ENCODE measurements around the gene ATXN1L. TPM values are rescaled to one million over a fixed set of nuclear protein-coding genes. Genes with fewer than 3 reads are reported as not detected.

Gene ATXN1L
- total RNA-seq, 2 donors from 2014 or later = 21.7 to 25.8 TPM

GRCh38 chr16:71834291-71834690 lies 11.5 kb upstream of the ATXN1L start:
- no peaks in the 10 kb centered on the region for H3K9me3 Mint-ChIP-seq
- H3K4me3 Mint-ChIP-seq = no peak overlapping the region
- ATAC-seq (replicated peaks in 1 of 2) (peak in 1 of 2 donors; percentile 38), DNase-seq (no peak)
- no peak overlapping the region for H3K27ac Mint-ChIP-seq
- no peaks in the 10 kb centered on the region for H3K27me3 Mint-ChIP-seq (ENCODE audit: low read depth)
- H3K36me3 Mint-ChIP-seq (ENCODE audit: insufficient read depth in 2 of 2) = no peaks in the 10 kb centered on the region
- H3K4me1 Mint-ChIP-seq (ENCODE audit: low read depth) = no peaks in the 10 kb centered on the region

GRCh38 chr16:71837150-71837549 lies 8.6 kb upstream of the ATXN1L start:
- DNase-seq (no peak), ATAC-seq (replicated peaks in 1 of 2) (no peak)
- H3K27ac Mint-ChIP-seq = peak overlapping the region; percentile 42
- no peaks in the 10 kb centered on the region for H3K27me3 Mint-ChIP-seq (ENCODE audit: low read depth)
- no peak overlapping the region for H3K4me3 Mint-ChIP-seq
- H3K4me1 Mint-ChIP-seq (ENCODE audit: low read depth) = peaks cover 5% of the 10 kb centered on the region
- no peaks in the 10 kb centered on the region for H3K36me3 Mint-ChIP-seq (ENCODE audit: insufficient read depth in 2 of 2)
- no peaks in the 10 kb centered on the region for H3K9me3 Mint-ChIP-seq

GRCh38 chr16:71840052-71840451 lies 5.7 kb upstream of the ATXN1L start:
- DNase-seq (no peak), ATAC-seq (replicated peaks in 1 of 2) (no peak)
- no peaks in the 10 kb centered on the region for H3K9me3 Mint-ChIP-seq
- no peaks in the 10 kb centered on the region for H3K27me3 Mint-ChIP-seq (ENCODE audit: low read depth)
- no peaks in the 10 kb centered on the region for H3K36me3 Mint-ChIP-seq (ENCODE audit: insufficient read depth in 2 of 2)
- no peak overlapping the region for H3K27ac Mint-ChIP-seq
- H3K4me3 Mint-ChIP-seq = no peak overlapping the region
- H3K4me1 Mint-ChIP-seq (ENCODE audit: low read depth) = peaks cover 27% of the 10 kb centered on the region

GRCh38 chr16:71843572-71843971 lies 2.2 kb upstream of the ATXN1L start:
- peak overlapping the region; percentile 60 for H3K27ac Mint-ChIP-seq
- DNase-seq (no peak), ATAC-seq (replicated peaks in 1 of 2) (no peak)
- peaks cover 55% of the 10 kb centered on the region for H3K4me1 Mint-ChIP-seq (ENCODE audit: low read depth)
- H3K27me3 Mint-ChIP-seq (ENCODE audit: low read depth) = no peaks in the 10 kb centered on the region
- peaks cover 6 to 9% of the 10 kb centered on the region in 2 donors for H3K36me3 Mint-ChIP-seq (ENCODE audit: insufficient read depth in 2 of 2)
- no peaks in the 10 kb centered on the region for H3K9me3 Mint-ChIP-seq
- peak overlapping the region in 1 of 2 donors; percentile 5 for H3K4me3 Mint-ChIP-seq

- peaks cover 69% of the 10 kb centered on the region for H3K4me1 Mint-ChIP-seq (ENCODE audit: low read depth)
- no peak for ATAC-seq (replicated peaks in 1 of 2)
- H3K27me3 Mint-ChIP-seq (ENCODE audit: low read depth) = no peaks in the 10 kb centered on the region
- H3K27ac Mint-ChIP-seq = peak overlapping the region; percentile 89
- peak; percentile 8 to 25 for DNase-seq
- peak overlapping the region; percentile 95 to 97 for H3K4me3 Mint-ChIP-seq
- H3K36me3 Mint-ChIP-seq (ENCODE audit: insufficient read depth in 2 of 2) = peaks cover 13 to 18% of the 10 kb centered on the region in 2 donors
- no peaks in the 10 kb centered on the region for H3K9me3 Mint-ChIP-seq
Observed at GRCh38 chr16:71846431-71846830, 655 bp downstream of the ATXN1L start.

GRCh38 chr16:71847096-71847495 lies 1.3 kb downstream of the ATXN1L start:
- Mint-ChIP-seq H3K9me3 (no peaks in the 10 kb centered on the region), H3K4me1 (ENCODE audit: low read depth) (peaks cover 71% of the 10 kb centered on the region), H3K4me3 (peak overlapping the region; percentile 95 to 97), H3K27me3 (ENCODE audit: low read depth) (no peaks in the 10 kb centered on the region), H3K36me3 (ENCODE audit: insufficient read depth in 2 of 2) (peaks cover 13 to 18% of the 10 kb centered on the region in 2 donors), H3K27ac (peak overlapping the region; percentile 92)
- DNase-seq (no peak), ATAC-seq (replicated peaks in 1 of 2) (no peak)

- DNase-seq = no peak
- H3K4me1 Mint-ChIP-seq (ENCODE audit: low read depth) = peaks cover 74% of the 10 kb centered on the region
- peak overlapping the region; percentile 92 for H3K27ac Mint-ChIP-seq
- H3K36me3 Mint-ChIP-seq (ENCODE audit: insufficient read depth in 2 of 2) = peaks cover 13 to 18% of the 10 kb centered on the region in 2 donors
- no peak overlapping the region for H3K4me3 Mint-ChIP-seq
- no peaks in the 10 kb centered on the region for H3K27me3 Mint-ChIP-seq (ENCODE audit: low read depth)
- no peaks in the 10 kb centered on the region for H3K9me3 Mint-ChIP-seq
- no peak for ATAC-seq (replicated peaks in 1 of 2)
Observed at GRCh38 chr16:71848622-71849021, 2.8 kb downstream of the ATXN1L start.

GRCh38 chr16:71851746-71852145 lies 6.0 kb downstream of the ATXN1L start:
- peaks cover 85% of the 10 kb centered on the region for H3K4me1 Mint-ChIP-seq (ENCODE audit: low read depth)
- H3K36me3 Mint-ChIP-seq (ENCODE audit: insufficient read depth in 2 of 2) = peaks cover 13 to 16% of the 10 kb centered on the region in 2 donors
- H3K9me3 Mint-ChIP-seq = no peaks in the 10 kb centered on the region
- H3K4me3 Mint-ChIP-seq = no peak overlapping the region
- ATAC-seq (replicated peaks in 1 of 2) = no peak
- H3K27ac Mint-ChIP-seq = peak overlapping the region; percentile 66
- H3K27me3 Mint-ChIP-seq (ENCODE audit: low read depth) = no peaks in the 10 kb centered on the region
- DNase-seq = no peak

- H3K36me3 Mint-ChIP-seq (ENCODE audit: insufficient read depth in 2 of 2) = peaks cover 13 to 16% of the 10 kb centered on the region in 2 donors
- no peak for DNase-seq
- no peaks in the 10 kb centered on the region for H3K27me3 Mint-ChIP-seq (ENCODE audit: low read depth)
- peak overlapping the region; percentile 66 for H3K27ac Mint-ChIP-seq
- no peak for ATAC-seq (replicated peaks in 1 of 2)
- H3K4me1 Mint-ChIP-seq (ENCODE audit: low read depth) = peaks cover 83% of the 10 kb centered on the region
- H3K9me3 Mint-ChIP-seq = no peaks in the 10 kb centered on the region
- no peak overlapping the region for H3K4me3 Mint-ChIP-seq
Observed at GRCh38 chr16:71852158-71852557, 6.4 kb downstream of the ATXN1L start.

- peaks cover 13 to 16% of the 10 kb centered on the region in 2 donors for H3K36me3 Mint-ChIP-seq (ENCODE audit: insufficient read depth in 2 of 2)
- no peaks in the 10 kb centered on the region for H3K9me3 Mint-ChIP-seq
- peak overlapping the region; percentile 66 for H3K27ac Mint-ChIP-seq
- H3K4me3 Mint-ChIP-seq = no peak overlapping the region
- DNase-seq (no peak), ATAC-seq (replicated peaks in 1 of 2) (no peak)
- H3K4me1 Mint-ChIP-seq (ENCODE audit: low read depth) = peaks cover 79% of the 10 kb centered on the region
- H3K27me3 Mint-ChIP-seq (ENCODE audit: low read depth) = no peaks in the 10 kb centered on the region
Observed at GRCh38 chr16:71852561-71852960, 6.8 kb downstream of the ATXN1L start.

GRCh38 chr16:71853413-71853812 lies 7.6 kb downstream of the ATXN1L start:
- Mint-ChIP-seq H3K9me3 (no peaks in the 10 kb centered on the region), H3K27ac (peak overlapping the region; percentile 42), H3K27me3 (ENCODE audit: low read depth) (no peaks in the 10 kb centered on the region), H3K4me1 (ENCODE audit: low read depth) (peaks cover 72% of the 10 kb centered on the region), H3K4me3 (peak overlapping the region; percentile 11 to 20), H3K36me3 (ENCODE audit: insufficient read depth in 2 of 2) (peaks cover 9 to 10% of the 10 kb centered on the region in 2 donors)
- DNase-seq = no peak
- ATAC-seq (replicated peaks in 1 of 2) = no peak

GRCh38 chr16:71854369-71854948 lies 8.7 kb downstream of the ATXN1L start:
- peak overlapping the region; percentile 42 for H3K27ac Mint-ChIP-seq
- H3K4me3 Mint-ChIP-seq = no peak overlapping the region
- H3K36me3 Mint-ChIP-seq (ENCODE audit: insufficient read depth in 2 of 2) = peaks cover 3 to 6% of the 10 kb centered on the region in 2 donors
- no peaks in the 10 kb centered on the region for H3K27me3 Mint-ChIP-seq (ENCODE audit: low read depth)
- peaks cover 67% of the 10 kb centered on the region for H3K4me1 Mint-ChIP-seq (ENCODE audit: low read depth)
- no peaks in the 10 kb centered on the region for H3K9me3 Mint-ChIP-seq
- no peak for DNase-seq
- no peak for ATAC-seq (replicated peaks in 1 of 2)

GRCh38 chr16:71855937-71856662 lies 10.3 kb downstream of the ATXN1L start:
- DNase-seq (peak; percentile 49 to 63), ATAC-seq (replicated peaks in 1 of 2) (peak; percentile 89 to 94)
- Mint-ChIP-seq H3K27ac (peak overlapping the region; percentile 61), H3K36me3 (ENCODE audit: insufficient read depth in 2 of 2) (no peaks in the 10 kb centered on the region), H3K27me3 (ENCODE audit: low read depth) (no peaks in the 10 kb centered on the region), H3K9me3 (no peaks in the 10 kb centered on the region), H3K4me3 (peak overlapping the region in 1 of 2 donors; percentile 57), H3K4me1 (ENCODE audit: low read depth) (peaks cover 59% of the 10 kb centered on the region)
